ENCODE results near the gene PIGV.

PIGV gene

DNA sequence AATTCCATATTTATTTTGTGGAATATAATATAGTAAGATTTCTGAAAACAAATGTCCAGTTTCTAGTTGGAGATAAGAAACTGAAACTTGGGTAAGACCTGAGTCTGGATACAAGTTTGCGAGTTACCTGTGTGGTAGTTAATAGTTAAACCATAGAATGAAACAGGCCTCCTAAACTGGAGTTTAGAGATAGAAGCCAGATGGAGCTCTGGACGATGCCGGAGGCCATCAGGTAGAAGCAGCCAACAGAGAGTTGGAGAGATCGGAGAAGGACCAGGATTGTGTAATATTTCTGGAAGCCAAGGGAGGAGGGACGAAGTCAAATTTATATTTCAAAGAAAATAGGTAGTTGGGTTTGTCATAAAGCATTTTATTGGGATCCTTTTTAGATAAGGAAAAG is 46.8 kb upstream of the PIGV start:
- Histone ChIP-seq H3K27ac (ENCODE audit: low read depth, low read length) (peak overlapping the region; percentile 93), H3K79me2 (ENCODE audit: control insufficient read depth, low read length) (peaks cover 83% of the 10 kb centered on the region), H3K4me1 (ENCODE audit: control insufficient read depth, low read length) (peaks cover 81% of the 10 kb centered on the region), H3K4me2 (ENCODE audit: low read length) (peak overlapping the region; percentile 89; the same call in 1 of the 2 replicates), H3K27me3 (ENCODE audit: control insufficient read depth, low read length) (no peaks in the 10 kb centered on the region), H3K9me2 (replicated peaks; ENCODE audit: control insufficient read depth, low read length) (no peaks in the 10 kb centered on the region), H4K20me1 (ENCODE audit: control insufficient read depth, insufficient read depth, low read depth, low read length) (no peaks in the 10 kb centered on the region), H3K9me3 (ENCODE audit: control insufficient read depth, insufficient read depth, low read length) (no peaks in the 10 kb centered on the region), H3K4me3 (ENCODE audit: low read length) (no peak overlapping the region), H3F3A (ENCODE audit: control insufficient read depth, insufficient read depth) (peaks cover 45% of the 10 kb centered on the region), H3K36me3 (ENCODE audit: control insufficient read depth, low read length) (peaks cover 88% of the 10 kb centered on the region)
- TF ChIP-seq, protein P1, sequence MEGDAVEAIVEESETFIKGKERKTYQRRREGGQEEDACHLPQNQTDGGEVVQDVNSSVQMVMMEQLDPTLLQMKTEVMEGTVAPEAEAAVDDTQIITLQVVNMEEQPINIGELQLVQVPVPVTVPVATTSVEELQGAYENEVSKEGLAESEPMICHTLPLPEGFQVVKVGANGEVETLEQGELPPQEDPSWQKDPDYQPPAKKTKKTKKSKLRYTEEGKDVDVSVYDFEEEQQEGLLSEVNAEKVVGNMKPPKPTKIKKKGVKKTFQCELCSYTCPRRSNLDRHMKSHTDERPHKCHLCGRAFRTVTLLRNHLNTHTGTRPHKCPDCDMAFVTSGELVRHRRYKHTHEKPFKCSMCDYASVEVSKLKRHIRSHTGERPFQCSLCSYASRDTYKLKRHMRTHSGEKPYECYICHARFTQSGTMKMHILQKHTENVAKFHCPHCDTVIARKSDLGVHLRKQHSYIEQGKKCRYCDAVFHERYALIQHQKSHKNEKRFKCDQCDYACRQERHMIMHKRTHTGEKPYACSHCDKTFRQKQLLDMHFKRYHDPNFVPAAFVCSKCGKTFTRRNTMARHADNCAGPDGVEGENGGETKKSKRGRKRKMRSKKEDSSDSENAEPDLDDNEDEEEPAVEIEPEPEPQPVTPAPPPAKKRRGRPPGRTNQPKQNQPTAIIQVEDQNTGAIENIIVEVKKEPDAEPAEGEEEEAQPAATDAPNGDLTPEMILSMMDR (IDR thresholded peaks at IDR 0.05; ENCODE audit: low read depth, low read length, poor library complexity, severe bottlenecking), result no peak
- TF ChIP-seq EZH2phosphoT487 (IDR thresholded peaks at IDR 0.05; ENCODE audit: borderline replicate concordance, low read length), result no peak

DNA sequence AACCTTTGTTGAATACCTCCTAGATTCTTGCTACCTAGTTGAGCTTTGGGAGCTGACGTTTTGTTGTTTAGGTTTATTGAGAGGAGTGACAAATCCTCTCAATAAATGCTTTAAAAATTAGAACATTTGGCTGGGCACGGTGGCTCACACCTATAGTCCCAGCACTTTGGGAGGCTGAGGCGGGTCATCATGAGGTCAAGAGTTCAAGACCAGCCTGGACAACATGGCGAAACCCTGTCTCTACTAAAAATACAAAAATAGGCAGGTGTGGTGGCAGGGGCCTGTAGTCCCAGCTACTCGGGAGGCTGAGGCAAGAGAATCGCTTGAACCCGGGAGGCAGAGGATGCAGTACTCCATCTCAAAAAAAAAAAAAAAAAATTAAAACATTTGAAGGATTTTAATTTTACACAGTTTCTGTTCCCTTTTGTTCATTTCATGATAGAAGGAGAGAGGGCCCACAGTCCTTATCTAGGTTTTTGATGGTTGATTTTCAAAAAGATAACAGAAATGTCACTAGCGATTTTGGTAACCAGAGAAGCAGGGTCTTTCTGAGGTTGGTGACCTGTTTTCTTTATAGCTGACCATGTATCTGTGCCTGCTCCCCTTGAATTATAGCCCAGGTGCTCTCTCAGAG is 44.2 kb upstream of the PIGV start:
- peaks cover 67% of the 10 kb centered on the region for H3K4me1 ChIP-seq (ENCODE audit: control insufficient read depth, low read length)
- peak overlapping the region; percentile 93 for H3K27ac ChIP-seq (ENCODE audit: low read depth, low read length)
- H4K20me1 ChIP-seq (ENCODE audit: control insufficient read depth, insufficient read depth, low read depth, low read length), result no peaks in the 10 kb centered on the region
- peak overlapping the region; percentile 89 for H3K4me2 ChIP-seq (ENCODE audit: low read length)
- TF ChIP-seq, protein P1 (IDR thresholded peaks at IDR 0.05; ENCODE audit: low read depth, low read length, poor library complexity, severe bottlenecking), result no peak
- no peaks in the 10 kb centered on the region for H3K27me3 ChIP-seq (ENCODE audit: control insufficient read depth, low read length)
- peaks cover 93% of the 10 kb centered on the region for H3K79me2 ChIP-seq (ENCODE audit: control insufficient read depth, low read length)
- H3F3A ChIP-seq (ENCODE audit: control insufficient read depth, insufficient read depth), result peaks cover 45% of the 10 kb centered on the region
- no peaks in the 10 kb centered on the region for H3K9me3 ChIP-seq (ENCODE audit: control insufficient read depth, insufficient read depth, low read length)
- H3K36me3 ChIP-seq (ENCODE audit: control insufficient read depth, low read length), result peaks cover 95% of the 10 kb centered on the region
- H3K9me2 ChIP-seq (replicated peaks; ENCODE audit: control insufficient read depth, low read length), result no peaks in the 10 kb centered on the region
- H3K4me3 ChIP-seq (ENCODE audit: low read length), result peak overlapping the region; percentile 69

DNA sequence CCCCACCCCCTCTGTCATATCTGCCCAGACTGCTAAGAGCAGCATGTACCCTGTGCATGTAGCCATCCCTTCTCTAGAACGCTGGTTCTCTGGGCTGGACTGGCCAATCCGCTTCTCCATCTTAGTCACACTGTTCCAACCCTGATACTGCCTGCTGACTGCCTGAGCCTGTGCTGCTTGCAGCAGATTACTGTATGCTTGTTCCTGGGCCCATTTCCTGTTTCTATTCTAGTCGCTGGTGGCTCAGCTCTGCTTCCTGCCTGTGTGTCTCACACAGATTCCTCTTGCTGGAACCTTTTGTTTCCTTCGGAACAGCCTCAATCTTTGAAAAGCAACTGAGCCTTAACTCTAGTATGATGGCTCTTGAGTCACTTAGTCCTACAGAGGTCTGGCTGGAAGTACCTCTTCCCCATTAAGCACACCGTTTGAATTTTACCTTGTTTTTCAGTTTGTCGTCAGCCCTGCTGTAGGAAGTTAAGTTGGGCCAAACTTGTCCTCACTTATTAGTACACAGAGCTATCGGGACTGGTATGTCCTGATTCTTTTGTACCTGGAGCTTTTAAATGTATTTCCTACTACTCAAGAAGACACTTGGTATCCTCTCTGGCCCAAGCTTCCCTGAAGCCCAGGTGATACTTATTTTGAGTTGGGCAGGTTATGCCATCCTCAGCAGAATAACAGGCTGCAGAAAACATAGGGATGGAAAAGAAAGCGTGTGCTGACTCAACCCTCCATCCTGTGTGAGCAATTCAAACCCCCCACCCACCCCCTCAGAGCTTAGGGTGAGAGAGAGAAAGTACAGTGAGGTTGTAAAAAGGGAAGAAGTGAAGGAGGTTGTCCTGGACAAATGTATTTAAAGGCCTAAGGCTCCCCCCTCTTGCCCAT is 43.4 kb upstream of the PIGV start:
- Histone ChIP-seq H3K27me3 (ENCODE audit: control insufficient read depth, low read length) (no peaks in the 10 kb centered on the region), H3K27ac (ENCODE audit: low read depth, low read length) (peak overlapping the region; percentile 93), H3K9me2 (replicated peaks; ENCODE audit: control insufficient read depth, low read length) (no peaks in the 10 kb centered on the region), H4K20me1 (ENCODE audit: control insufficient read depth, insufficient read depth, low read depth, low read length) (no peaks in the 10 kb centered on the region), H3K9me3 (ENCODE audit: control insufficient read depth, insufficient read depth, low read length) (no peaks in the 10 kb centered on the region), H3F3A (ENCODE audit: control insufficient read depth, insufficient read depth) (peaks cover 41% of the 10 kb centered on the region), H3K79me2 (ENCODE audit: control insufficient read depth, low read length) (peaks cover 93% of the 10 kb centered on the region), H3K36me3 (ENCODE audit: control insufficient read depth, low read length) (peaks cover 95% of the 10 kb centered on the region), H3K4me2 (ENCODE audit: low read length) (peak overlapping the region; percentile 89), H3K4me3 (ENCODE audit: low read length) (peak overlapping the region; percentile 69), H3K4me1 (ENCODE audit: control insufficient read depth, low read length) (peaks cover 61% of the 10 kb centered on the region)
- TF ChIP-seq, protein P1 (IDR thresholded peaks at IDR 0.05; ENCODE audit: low read depth, low read length, poor library complexity, severe bottlenecking), result no peak
- TF ChIP-seq EZH2phosphoT487 (IDR thresholded peaks at IDR 0.05; ENCODE audit: borderline replicate concordance, low read length), result no peak
